GM19455 (cell line): Measurements from ENCODE around the gene SVEP1.
"Not testable (repeated sequence)": the region's sequence is repeated elsewhere in the genome, so short reads cannot be mapped to it uniquely, and the experiment has no call there.

Experiments
- ATAC-seq: cut with Tn5 transposase; IDR thresholded peaks from one replicate; pipeline ENCODE4 v1.9.1; 2021; ENCODE audit not compliant: unreplicated experiment

SVEP1 gene

DNA sequence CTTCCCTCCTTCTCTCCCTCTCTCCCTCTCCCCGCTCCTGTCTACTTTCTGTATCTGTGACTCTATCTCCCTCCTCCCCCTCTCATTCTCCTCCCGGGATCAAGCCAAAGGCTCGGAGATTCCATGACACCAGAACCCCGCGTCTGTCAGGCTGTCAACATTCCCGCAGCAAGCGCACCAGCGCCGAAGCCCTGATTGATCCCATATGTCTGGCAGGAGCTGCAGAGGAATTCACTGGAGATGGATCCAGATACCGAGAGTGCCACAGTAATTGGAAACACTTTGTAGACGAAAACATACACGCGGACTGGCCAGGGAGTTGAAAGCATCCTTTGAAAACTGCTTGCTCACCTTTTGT, 300 bp upstream of the SVEP1 start:
- no peak for ATAC-seq

DNA sequence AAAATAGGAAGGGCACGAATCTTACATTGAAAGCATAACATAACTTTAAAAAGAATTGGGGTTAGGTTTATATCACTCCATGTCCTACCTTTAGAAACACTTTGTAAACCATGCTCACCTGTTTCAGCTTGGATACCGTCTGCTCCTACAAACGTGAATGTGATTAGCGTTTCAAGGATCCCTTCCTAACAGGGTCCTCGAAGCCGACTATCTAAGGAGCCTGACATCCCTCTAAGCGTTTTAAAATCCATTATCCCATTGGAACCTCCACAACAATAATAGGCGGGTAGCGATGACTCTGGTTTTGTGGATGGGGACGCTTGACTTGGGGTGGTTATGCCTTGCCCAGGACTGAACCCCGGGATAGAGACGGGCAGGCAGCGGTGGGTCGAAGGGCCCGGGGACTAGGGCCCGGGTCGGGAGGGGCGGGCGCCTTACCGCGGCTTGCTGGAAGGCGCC, 937 bp downstream of the SVEP1 start:
- no peak for ATAC-seq

DNA sequence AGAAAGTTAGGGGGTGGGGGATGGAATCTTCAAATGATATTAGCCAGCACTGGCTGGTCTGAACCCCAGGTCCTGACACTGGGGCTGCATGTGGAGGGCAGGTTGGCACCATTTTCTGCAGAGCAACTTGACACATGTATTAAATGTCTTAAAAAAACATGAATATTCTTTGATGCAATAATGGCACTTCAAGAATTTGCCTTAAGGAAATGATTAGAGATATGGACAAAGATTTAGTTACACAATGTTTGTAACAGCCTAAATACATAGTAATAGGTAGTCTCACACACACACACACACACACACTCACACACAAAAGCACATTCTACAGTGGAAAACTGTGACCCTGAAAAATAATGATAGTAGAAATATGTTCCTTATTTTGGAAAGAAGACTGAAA, 3.6 kb downstream of the SVEP1 start:
- ATAC-seq, result no peak

DNA sequence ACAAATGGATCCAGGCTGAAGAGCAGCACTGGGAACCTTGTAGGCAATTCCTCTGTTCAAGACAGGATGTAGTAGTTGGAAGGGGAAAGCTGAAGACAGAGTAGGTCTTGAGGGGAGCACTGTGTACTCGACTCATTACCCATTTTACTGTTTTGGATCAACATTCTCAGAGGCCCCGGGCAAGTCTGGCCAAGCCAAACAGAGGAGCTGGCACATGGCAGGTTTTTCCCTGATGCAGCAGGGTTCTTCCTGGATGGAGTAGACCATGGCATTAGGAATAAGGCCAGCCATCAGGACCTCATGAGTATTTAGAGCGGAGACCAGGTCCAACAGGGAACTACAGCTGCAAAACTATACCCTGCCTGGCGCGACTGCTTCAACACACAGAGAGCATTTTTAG, 4.4 kb downstream of the SVEP1 start:
- no peak for ATAC-seq

DNA sequence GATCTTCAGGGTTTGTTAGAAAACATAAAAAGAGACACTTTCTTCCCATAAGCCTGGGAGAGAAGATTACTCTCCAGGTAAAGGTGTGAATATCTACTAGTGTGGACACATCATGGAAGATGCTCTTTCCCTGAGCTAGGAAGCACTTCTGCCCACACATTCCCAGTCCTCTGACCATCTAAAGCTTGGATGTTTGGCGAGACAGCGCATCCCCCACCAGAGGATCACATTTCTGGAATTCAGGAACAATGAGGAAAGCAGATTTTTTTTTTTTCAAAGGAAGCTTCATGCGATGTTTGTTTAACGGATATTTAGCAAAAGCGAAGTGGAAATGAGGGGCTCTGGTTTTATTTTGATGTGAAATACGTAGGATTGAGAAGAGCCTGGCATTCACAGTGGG, 6.2 kb downstream of the SVEP1 start:
- ATAC-seq, result no peak

DNA sequence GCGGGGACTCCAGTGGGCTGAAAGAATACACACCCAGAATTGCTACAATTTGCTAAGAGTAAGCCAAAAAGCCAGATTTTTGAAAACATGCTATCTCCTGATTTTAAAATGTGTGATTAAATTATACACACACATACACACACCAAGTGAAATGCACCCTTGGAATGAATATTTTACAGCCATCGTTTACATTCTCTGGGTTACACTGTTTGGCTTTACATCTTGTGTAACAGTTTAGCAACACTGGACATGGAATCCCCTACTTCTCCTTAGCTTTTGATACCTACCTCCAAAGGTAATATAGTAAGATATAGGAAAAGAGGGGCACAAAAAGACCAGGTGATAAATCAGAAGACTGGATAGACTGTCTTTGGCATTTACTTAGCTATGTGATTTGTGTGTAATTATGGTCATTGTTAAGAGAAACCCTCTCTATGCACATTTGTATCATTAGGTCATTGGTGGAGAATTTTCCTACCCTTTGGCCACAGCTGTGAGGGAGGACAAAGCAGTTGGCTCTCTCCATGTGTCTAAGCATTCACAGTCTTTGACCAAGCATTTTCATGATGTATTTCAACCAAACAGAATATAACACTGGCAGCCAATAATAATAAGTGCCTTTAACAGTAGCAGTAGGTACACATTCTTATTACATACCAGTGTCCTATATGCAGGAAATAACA, 7.6 kb downstream of the SVEP1 start:
- no peak for ATAC-seq

DNA sequence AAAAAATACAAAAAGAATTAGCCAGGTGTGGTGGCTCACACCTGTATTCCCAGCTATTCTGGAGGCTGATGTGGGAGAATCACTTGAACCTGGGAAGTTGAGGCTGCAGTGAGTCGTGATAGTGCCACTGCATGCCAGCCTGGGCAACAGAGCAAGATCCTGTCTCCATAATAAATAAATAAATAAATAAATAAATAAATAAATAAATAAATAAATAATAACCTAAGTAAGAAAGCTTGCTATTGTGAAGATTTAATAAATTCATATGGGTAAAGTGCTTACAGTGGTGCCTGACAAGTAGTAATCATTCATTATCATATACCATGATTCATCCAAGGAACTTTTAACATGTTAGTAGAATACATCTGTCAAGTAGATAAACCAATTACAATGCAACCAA, 13.4 kb downstream of the SVEP1 start:
- no peak for ATAC-seq

DNA sequence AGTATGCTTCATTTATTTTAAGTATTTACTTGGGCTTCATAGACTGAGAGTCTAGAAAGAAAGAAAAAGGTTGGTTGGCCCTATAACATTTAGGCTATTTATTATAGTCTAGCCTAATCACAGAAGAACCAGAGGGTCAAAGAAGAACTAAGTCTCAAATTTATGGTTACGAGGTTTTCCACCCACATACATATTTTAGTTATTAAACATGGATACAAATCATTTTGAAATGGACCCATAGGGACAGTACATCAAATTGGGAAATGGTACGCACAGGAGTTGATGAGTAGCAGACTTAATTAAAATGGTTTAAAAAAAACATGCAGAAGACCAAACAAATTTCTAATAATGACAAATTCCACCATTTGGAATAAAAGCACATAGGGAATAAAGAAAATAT, 17.7 kb downstream of the SVEP1 start:
- no peak for ATAC-seq

DNA sequence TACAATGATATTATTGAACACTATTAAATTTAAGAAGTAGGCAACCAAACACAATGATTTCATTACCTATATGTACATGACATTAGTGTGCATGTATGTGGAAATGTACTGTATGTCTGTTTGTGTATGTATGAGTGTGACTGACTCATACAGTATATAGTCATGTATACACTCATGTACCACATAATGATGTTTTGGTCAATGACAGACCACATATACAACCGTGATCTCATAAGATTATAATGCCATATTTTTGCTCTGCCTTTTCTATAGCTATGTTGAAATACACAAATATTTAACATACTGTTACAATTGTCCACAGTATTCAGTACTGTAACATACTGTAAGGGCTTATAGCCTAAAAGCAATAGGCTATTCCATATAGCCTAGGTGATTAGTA, 19.7 kb downstream of the SVEP1 start:
- ATAC-seq, result no peak

DNA sequence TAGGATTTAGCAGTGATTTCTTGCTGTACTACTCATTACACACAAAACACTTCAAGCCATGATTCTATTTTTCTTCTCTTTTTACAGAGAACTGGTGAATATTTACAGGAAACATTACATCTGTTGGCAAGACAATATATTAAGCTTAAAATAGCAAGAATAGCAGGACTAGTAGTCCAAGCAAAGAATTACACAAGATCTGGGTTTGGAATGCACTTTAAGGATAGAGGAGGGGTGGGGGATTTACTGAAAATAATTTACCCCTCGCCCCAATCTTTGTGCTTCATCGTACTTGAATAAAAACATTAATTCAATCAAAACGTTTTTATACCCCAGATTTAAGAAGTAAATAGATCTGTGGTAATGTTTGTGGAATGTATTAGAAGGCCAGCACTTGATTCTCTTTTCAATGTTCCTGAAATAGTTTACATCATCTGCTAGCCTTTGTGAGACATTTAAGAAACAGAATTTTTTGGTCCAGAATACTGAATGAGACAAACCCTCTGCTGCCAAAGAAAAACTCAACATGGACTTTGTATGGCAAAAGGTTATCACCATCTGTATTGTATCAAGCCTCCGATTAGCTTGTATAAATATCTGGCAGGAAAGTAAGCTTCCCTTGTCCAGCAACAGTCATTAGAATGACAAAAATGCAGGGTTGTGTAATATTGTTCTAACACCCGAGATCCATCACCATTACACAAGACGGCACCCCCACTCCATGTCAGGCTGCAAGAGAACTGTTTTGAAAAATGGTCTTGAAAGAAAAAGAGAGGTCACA, 23.8 kb downstream of the SVEP1 start:
- no peak for ATAC-seq

DNA sequence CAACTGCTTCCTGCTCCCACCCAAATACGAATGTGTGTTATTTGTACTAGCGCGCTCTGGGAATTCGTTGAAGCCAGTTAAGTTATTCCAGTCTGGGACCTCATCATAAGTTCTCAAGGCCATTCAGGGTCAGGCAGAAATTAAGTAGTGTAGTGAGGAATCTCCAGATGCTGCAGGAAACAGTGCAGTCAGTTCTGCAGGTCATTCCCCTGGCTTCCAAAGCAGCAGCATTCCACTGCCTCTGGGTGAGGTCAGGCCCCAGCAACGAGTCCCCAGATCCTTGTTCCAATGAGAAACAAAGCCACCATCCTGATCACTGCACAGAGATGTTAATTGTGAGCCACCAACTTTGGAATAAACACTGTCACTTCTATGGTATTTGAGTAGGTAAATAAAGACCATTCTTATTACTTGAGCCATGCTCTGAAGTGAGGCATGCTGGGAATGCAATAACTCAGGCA, 33.1 kb downstream of the SVEP1 start:
- ATAC-seq, result no peak

DNA sequence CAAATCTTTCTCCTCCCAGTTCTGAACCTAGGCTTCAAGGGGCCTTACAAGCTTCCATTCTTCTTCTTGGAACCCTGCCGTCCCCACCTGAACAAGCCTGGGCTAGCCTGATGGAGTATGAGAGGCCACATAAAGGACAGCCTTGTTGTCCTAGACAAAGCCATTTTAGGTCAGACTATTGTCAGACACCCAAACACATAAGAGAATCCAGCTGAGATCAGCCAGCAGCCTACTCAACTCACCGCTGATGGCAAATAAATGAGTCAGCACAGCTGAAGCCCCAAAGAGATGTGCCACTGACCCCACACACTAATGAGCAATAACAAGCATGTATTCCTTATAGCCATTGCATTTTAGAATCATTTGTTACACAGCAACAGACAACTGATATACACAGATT, 33.8 kb downstream of the SVEP1 start:
- no peak for ATAC-seq

DNA sequence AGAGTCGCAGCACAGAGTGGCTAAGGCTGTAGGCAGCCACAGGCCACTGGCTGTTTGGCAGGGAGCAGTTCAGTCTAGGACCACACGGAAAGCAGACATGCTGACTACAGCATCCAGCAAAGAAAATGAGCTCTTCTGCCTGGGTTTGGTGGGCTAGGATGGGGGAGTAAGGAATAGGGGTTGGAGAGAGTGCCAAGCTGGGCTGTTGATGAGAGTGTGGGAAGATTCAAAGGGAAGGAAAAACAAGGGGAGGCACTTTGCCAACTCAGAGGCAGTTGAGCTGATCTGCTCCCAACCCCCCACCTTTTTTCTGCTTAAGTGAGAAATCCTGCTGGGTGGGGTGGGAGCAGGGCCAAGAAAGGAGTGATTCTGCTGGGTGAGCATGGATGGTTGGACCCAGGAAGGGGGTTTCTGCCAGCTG, 35.9 kb downstream of the SVEP1 start:
- ATAC-seq, result no peak

DNA sequence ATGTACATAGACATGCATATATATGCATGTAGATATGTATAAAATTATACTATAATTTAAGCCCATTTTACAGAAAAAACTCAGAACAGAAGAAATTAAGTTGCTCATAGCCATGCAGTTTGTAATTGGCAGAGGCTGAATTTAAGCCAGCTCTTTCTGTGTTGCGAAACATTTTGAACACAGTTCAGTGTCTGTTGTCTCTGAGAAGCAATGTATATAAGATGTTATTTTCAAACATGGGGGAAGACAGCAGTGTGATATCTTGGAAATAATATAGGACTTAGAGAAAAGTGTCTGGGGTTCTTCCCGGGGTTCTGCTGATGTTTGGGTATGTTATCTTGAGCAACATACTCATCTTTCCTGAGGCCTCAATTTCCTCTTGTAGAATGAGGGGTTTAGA, 37.6 kb downstream of the SVEP1 start:
- no peak for ATAC-seq

DNA sequence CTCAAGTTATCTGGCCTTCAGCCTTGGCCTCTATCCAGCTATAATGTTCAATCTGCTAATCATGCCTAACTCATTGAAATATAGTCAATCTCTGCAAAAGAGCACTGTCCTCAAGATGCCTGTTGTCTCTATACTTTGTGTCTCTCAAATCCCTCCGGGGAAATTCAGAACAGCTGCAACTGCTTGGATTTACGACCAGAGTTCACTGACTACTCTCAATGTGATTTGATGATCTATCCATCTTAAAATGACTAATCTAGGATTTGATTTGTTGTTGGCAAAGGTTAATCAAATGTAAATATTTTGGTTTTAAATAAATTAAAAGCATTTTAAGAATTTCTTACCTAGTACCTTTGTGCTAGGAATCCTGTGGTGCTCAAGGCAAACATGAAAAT, 40.9 kb downstream of the SVEP1 start:
- no peak for ATAC-seq

DNA sequence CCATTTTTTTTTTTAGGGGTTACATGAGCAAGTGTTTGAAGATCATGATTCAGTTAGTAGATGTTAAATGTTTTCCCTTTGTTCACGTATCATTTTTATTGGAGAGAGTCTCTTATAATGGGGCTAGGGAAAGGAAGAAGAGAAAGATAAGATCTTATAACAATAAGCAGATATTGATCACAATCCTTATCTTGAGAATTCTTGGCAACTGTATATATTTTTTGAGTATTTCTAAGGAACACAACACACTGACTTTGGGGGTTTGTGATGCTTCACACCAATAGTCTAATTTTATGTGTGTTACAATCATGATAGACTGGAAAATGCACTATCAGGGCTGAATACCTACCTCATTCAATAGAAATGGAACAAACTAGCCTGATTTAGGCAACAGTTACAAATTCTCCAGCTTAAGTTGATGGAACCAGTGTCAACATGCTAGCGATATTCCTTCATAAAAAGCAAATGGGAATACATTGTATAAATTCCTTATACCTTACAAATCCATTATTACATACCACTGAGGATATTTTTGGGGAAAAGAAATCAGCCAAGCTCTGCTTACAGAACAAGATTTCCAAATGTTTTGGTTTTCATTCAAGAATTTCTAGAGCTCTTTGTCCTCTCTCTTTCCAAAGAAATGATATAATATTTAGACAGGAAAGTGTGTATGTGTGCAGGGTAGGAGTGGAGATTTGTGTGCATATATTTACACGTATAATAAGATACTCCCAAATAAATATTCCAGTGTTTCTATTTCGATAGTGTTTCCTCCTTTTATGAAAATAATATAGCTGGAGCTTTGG, 41.5 kb downstream of the SVEP1 start:
- ATAC-seq, result no peak

DNA sequence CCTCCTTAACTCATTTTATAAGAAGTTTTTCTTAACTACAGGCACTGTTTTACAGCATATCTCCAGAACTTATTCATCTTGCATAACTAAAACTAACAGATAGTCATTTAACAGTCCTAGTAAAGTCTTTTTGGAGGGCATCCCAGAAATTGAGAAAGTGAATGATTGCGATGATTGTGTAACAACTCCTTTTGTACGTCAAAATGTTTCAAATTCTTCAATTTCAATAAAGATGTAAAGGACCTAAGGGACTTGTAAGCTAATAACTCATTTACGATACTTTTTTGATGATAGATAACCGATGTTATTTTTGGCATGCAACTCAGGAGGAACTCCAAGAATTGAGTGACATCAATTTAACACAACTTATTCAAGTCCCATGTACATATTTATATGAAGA, 42.7 kb downstream of the SVEP1 start:
- no peak for ATAC-seq

DNA sequence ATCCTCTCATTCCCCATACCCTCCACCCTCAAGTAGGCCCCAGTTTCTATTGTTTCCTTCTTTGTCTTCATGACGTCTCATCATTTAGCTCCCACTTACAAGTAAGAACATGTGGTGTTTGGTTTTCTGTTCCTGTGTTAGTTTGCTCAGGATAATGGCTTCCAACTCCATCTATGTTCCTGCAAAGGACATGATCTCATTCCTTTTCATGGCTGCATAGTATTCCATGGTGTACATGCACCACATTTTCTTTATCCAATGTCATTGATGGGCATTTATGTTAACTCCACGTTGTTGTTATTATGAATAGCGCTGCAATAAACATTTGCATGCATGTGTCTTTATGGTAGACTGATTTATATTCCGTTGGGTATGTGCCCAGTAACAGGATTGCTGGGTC, 45.4 kb downstream of the SVEP1 start:
- ATAC-seq, result not testable (repeated sequence)

DNA sequence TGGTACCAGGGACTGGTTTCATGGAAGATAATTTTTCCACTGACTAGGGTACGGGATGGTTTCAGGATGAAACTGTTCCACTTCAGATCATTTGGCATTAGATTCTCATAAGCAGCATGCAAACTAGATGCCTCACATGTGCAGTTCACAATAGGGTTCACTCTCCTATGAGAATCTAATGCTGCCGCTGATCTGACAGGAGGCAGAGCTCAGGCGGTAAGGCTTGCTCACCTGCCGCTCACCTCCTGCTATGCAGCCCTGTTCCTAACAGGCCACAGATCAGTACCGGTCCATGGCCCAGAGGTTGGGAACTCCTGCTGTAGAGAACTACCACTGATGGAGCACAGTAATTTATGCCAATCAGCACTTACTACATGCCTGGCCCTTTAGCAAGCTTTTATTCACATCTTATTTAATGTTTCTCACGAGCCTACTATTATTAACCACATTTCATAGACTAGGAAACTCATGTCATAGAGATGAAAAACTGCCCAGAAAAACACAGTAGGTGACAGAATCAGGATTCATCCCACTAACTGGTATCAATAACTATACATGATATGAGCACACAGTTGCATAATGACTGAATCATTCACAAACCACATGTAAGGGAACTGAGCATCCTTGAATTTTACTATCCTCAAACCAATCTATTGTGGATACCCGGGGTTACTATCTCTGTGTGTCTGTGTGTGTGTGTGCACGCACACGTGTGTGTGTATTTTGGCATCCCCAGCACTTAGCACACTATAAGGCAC, 46.5 kb downstream of the SVEP1 start:
- ATAC-seq, result no peak

DNA sequence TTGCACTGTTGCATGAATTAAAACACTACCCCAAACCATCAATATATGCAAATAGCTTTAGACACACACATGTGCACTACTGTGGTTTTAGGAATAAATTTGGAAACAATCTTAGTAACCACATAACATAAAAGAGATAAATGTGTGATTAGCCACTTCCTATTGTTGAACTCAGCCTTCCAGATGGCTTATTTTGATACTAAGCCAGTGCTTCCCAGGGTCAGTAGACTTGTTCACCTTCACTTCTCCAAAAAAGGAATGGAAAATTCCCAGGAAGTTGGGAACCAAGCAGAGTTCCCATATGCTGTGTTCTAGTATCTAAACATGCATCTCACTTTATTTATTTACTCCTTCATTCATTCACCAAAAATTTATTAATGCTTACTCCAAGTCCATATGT, 47.8 kb downstream of the SVEP1 start:
- no peak for ATAC-seq

DNA sequence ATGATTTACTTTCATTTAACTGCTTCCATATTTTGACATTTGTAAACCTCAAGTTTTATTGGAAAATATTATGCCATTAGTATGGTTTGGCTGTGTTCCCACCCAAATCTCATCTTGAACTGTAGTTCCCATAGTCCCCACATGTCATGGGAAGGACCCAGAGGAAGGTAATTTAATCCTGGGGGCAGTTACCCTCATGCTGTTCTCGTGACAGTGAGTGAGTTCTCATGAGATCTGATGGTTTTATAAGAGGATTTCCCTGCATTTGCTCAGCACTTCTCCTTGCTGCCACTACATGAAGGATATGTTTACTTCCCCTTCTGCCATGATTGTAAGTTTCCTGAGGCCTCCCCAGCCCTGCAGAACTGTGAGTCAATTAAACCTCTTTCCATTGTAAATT, 48.3 kb downstream of the SVEP1 start:
- ATAC-seq, result not testable (repeated sequence)
